OCI-LY7 (cell line): ENCODE data around the gene MYO1B.

Experiments used
- EZH2phosphoT487 ChIP-seq: fragments of 200-600 bp; sonication (generic); IDR thresholded peaks from 2 replicates; pipeline ENCODE4 v1.6.1; 2018; ENCODE audit warnings: low read depth, borderline replicate concordance, mild to moderate bottlenecking, mixed run types, antibody characterized with exemption, low read length, moderate library complexity, mixed read lengths
- TF ChIP-seq, protein P1 (sequence below): fragments of 200-600 bp; sonication (generic); conservative IDR thresholded peaks from 2 replicates; pipeline ENCODE4 v1.5.1; 2014; ENCODE audit warnings: mild to moderate bottlenecking, antibody characterized with exemption, low read length, moderate library complexity, mixed read lengths

DNA sequence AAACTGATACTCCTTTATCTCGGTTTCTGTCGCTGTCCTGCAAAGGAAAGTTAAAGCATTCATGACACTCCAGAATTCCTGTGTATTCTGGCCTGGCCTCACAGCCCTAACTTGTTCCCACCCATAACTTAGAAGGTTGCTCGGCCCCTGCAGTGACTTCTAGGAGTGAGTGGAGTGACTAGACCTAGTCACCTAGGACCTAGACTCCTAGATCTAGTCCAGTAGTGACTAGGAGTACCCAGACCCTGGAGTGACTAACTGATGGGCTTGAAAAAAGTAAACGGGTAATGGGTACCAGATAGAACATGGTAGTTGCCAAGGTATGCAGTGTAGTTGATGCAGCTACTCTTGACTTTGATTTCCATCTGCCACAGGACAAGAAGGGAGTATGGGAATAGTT, 181.8 kb downstream of the MYO1B start:
- TF ChIP-seq, protein P1, sequence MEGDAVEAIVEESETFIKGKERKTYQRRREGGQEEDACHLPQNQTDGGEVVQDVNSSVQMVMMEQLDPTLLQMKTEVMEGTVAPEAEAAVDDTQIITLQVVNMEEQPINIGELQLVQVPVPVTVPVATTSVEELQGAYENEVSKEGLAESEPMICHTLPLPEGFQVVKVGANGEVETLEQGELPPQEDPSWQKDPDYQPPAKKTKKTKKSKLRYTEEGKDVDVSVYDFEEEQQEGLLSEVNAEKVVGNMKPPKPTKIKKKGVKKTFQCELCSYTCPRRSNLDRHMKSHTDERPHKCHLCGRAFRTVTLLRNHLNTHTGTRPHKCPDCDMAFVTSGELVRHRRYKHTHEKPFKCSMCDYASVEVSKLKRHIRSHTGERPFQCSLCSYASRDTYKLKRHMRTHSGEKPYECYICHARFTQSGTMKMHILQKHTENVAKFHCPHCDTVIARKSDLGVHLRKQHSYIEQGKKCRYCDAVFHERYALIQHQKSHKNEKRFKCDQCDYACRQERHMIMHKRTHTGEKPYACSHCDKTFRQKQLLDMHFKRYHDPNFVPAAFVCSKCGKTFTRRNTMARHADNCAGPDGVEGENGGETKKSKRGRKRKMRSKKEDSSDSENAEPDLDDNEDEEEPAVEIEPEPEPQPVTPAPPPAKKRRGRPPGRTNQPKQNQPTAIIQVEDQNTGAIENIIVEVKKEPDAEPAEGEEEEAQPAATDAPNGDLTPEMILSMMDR: no peak
- TF ChIP-seq EZH2phosphoT487: no peak
